Karpas-422 (cell line): Measurements from ENCODE around the gene P2RX1. TPM values are rescaled to one million over a fixed set of nuclear protein-coding genes. Genes with fewer than 3 reads are reported as not detected.
A peak's percentile ranks its signal among the peaks of the same experiment; 100 is the strongest.

Source experiments
- DNase-seq: peaks from one replicate; pipeline ENCODE4 v3.0.0-alpha.2; 2015
- H2AFZ ChIP-seq: fragments of 200-600 bp; sonication (generic); 2 replicates; pipeline ENCODE4 v1.6.1; 2014; ENCODE audit warnings: antibody characterized with exemption, low read length, mixed read lengths
- H3K27ac ChIP-seq: fragments of 200-600 bp; sonication (generic); 2 replicates; pipeline ENCODE4 v1.5.1; 2014; ENCODE audit warnings: mild to moderate bottlenecking, low read length, moderate library complexity
- H3K27me3 ChIP-seq: fragments of 200-600 bp; sonication (generic); 2 replicates; pipeline ENCODE4 v1.6.1; 2014; ENCODE audit warnings: low read length, mixed read lengths
- H3K36me3 ChIP-seq: fragments of 200-600 bp; sonication (generic); 2 replicates; pipeline ENCODE4 v1.6.1; 2014; ENCODE audit warnings: low read length, mixed read lengths; ENCODE audit not compliant: insufficient read depth
- H3K4me1 ChIP-seq: fragments of 200-600 bp; sonication (generic); 2 replicates; pipeline ENCODE4 v1.6.1; 2014; ENCODE audit warnings: mild to moderate bottlenecking, low read length, mixed read lengths
- H3K4me2 ChIP-seq: fragments of 200-600 bp; sonication (generic); 2 replicates; pipeline ENCODE4 v1.6.1; 2014; ENCODE audit warnings: low read length, low read depth, mild to moderate bottlenecking; ENCODE audit not compliant: poor library complexity, severe bottlenecking
- H3K4me3 ChIP-seq: fragments of 200-600 bp; sonication (generic); 2 replicates; pipeline ENCODE4 v1.5.1; 2014; ENCODE audit warnings: mild to moderate bottlenecking, antibody characterized with exemption, low read length, mixed read lengths
- H3K79me2 ChIP-seq: fragments of 200-600 bp; sonication (generic); 2 replicates; pipeline ENCODE4 v1.6.1; 2014; ENCODE audit warnings: mild to moderate bottlenecking, low read length, mixed read lengths
- H3K9ac ChIP-seq: fragments of 200-600 bp; sonication (generic); 2 replicates; pipeline ENCODE4 v1.6.0; 2014; ENCODE audit warnings: low read length
- H3K9me2 ChIP-seq: fragments of 200-600 bp; sonication (generic), shearing (Covaris generic); replicated peaks from 2 replicates; pipeline ENCODE4 v1.6.0; 2014; ENCODE audit warnings: mild to moderate bottlenecking, low read length, moderate library complexity; ENCODE audit not compliant: insufficient read depth
- H3K9me3 ChIP-seq: fragments of 300-700, 200-600 bp; sonication (generic); 2 replicates; pipeline ENCODE4 v1.6.1; 2014; ENCODE audit warnings: low read length, mixed read lengths
- H4K20me1 ChIP-seq: fragments of 200-600 bp; sonication (generic); 2 replicates; pipeline ENCODE4 v1.6.1; 2014; ENCODE audit warnings: mild to moderate bottlenecking, antibody characterized with exemption, low read length, low read depth; ENCODE audit not compliant: insufficient read depth
- total RNA-seq: library from RNA; depleted of rRNA; stranded (reverse); fragments of >200 nt; shearing (Covaris generic); gene quantifications from 2 replicates; pipeline ENCODE4 v1.2.3, GENCODE V29; 2014; ENCODE audit warnings: low replicate concordance

Gene P2RX1
- total RNA-seq, 1 experiment from 2014 or later: not detected

- Histone ChIP-seq H3K79me2 (no peaks in the 10 kb centered on the region), H3K27me3 (no peaks in the 10 kb centered on the region), H2AFZ (no peak overlapping the region), H3K9ac (no peak overlapping the region), H3K27ac (no peak overlapping the region), H3K4me1 (peaks cover 34% of the 10 kb centered on the region), H4K20me1 (peaks cover 11% of the 10 kb centered on the region; the same call in 1 of the 2 replicates), H3K9me3 (no peaks in the 10 kb centered on the region), H3K4me2 (no peak overlapping the region), H3K4me3 (no peak overlapping the region), H3K9me2 (no peaks in the 10 kb centered on the region), H3K36me3 (no peaks in the 10 kb centered on the region)
- no peak for DNase-seq
Measured at GRCh38 chr17:3894188-3894587, 22.1 kb downstream of the P2RX1 start.

DNA sequence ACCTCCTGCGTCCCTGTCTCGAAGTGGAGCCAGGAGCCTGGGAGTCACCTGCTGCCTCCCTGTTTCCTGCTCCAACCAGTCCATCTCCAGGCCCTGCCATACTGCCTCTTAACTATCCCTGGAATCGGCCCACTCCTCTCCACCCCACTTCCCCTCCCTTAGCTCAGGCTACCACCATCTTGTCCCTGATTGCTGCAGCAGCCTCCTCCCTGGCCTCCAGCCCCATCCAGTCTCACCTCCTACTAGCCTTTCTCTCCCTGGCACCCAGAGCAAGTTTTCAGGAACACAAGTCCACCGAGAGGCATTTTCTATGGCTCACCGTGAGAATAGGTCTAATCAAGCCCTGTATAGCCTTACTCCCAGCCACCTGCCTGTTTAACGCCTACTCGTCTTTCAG, 22.5 kb downstream of the P2RX1 start:
- Histone ChIP-seq H3K36me3 (no peaks in the 10 kb centered on the region), H3K9me3 (no peaks in the 10 kb centered on the region), H3K4me3 (no peak overlapping the region; the same call in 1 of the 2 replicates), H4K20me1 (peaks cover 11% of the 10 kb centered on the region; the same call in 1 of the 2 replicates), H3K4me2 (peak overlapping the region; percentile 86), H3K9me2 (no peaks in the 10 kb centered on the region), H3K27ac (no peak overlapping the region), H3K79me2 (no peaks in the 10 kb centered on the region), H3K4me1 (peaks cover 34% of the 10 kb centered on the region), H2AFZ (no peak overlapping the region), H3K27me3 (no peaks in the 10 kb centered on the region), H3K9ac (no peak overlapping the region)
- DNase-seq: no peak

GRCh38 chr17:3893003-3893719, 23.1 kb downstream of the P2RX1 start, which contains the start of gene CAMKK1:
Gene CAMKK1, minus strand, starts transcription at chr17:3893053. Its CDS starts 7,366 bp downstream, at chr17:3885687.
- peak within 1 kb of the TSS; percentile 86 for H2AFZ ChIP-seq
- peak within 1 kb of the TSS; percentile 86 for H3K4me2 ChIP-seq
- H3K27ac ChIP-seq: no peak within 1 kb of the TSS
- H3K9me3 ChIP-seq: no peaks in the 10 kb centered on the region
- H3K9ac ChIP-seq: peak within 1 kb of the TSS; percentile 62
- no peaks in the 10 kb centered on the region for H3K9me2 ChIP-seq
- peak; percentile 96 for DNase-seq
- H3K79me2 ChIP-seq: no peaks in the 10 kb centered on the region
- peaks cover 34% of the 10 kb centered on the region for H3K4me1 ChIP-seq
- peak within 1 kb of the TSS; percentile 74 for H3K4me3 ChIP-seq
- peaks cover 11% of the 10 kb centered on the region; the same call in 1 of the 2 replicates for H4K20me1 ChIP-seq
- no peaks in the 10 kb centered on the region for H3K27me3 ChIP-seq
- H3K36me3 ChIP-seq: no peaks in the 10 kb centered on the region

DNA sequence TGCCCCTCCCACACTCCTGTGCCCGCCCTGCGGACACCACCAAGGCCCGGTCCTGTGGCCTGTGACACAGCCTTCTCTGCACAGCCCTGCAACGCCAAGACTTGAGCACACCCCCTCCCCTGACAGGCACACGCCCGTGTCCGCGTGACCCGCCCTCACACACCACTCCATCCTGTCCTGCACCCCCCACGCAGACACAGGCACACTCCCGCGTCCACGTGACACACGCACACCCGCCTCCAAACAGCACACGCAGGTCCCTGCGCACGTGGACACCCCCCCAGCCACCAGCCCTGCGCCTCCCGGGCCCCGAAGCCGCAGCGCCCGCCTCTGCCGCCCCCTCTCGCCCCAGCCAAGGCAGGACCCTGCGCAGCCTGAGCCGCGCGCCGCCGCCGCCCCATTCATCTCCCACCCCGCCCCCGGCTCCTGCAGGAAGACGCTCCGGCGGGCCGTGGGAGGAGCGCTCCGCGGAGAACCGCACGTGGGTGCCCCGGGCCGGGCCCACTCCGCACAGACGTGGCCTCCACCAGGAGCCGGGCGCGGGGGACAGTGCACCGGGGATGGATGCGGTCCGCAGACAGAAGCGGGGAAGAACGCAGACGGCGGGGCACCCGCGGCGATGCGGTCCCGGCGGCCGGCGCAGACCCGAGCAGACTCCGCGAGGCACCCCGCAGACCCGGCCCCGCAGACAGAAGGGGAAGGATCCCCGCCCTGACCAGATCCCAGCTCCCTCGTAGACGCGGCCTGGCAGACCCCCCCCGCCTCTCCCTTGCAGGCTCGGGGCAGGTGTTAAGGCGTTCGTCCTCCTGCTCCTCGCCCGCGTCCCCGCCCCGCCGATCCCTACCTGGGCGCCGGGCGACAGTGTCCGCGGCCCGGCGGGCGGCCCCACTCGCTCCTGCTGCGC, 23.9 kb downstream of the P2RX1 start:
- H3K4me1 ChIP-seq: peaks cover 34% of the 10 kb centered on the region
- no peaks in the 10 kb centered on the region for H3K27me3 ChIP-seq
- peaks cover 11% of the 10 kb centered on the region; the same call in 1 of the 2 replicates for H4K20me1 ChIP-seq
- H3K27ac ChIP-seq: no peak overlapping the region
- H3K36me3 ChIP-seq: no peaks in the 10 kb centered on the region
- H3K4me2 ChIP-seq: peak overlapping the region; percentile 78
- peak overlapping the region; percentile 67 for H3K4me3 ChIP-seq
- H2AFZ ChIP-seq: peak overlapping the region; percentile 69
- no peaks in the 10 kb centered on the region for H3K9me2 ChIP-seq
- H3K9me3 ChIP-seq: no peaks in the 10 kb centered on the region
- H3K9ac ChIP-seq: peak overlapping the region; percentile 54
- peak; percentile 52 for DNase-seq
- H3K79me2 ChIP-seq: no peaks in the 10 kb centered on the region

DNA sequence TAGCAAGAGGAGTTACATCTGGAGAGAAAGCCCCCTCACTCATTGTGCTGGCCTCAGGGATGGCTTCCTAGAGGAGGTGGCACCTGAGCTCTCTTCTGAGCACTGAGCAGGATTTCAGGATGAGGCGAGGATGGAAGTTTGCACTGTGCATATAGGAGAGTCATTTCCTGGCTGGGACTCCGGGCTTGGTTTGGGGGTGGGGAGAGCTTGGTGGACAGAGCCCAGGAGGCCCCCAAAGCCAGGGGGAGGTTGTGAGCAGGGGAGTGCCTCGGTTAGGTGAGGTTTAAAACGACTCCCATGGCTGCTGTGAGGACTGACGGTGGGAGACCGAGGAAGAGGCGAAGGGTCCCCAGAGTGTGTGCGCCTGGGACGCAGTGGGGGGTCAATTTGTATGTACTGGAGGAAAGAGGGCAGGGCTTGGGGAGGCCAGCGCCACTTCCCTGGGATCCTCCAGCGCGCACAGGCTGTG, 24.6 kb downstream of the P2RX1 start:
- peaks cover 34% of the 10 kb centered on the region for H3K4me1 ChIP-seq
- DNase-seq: no peak
- no peaks in the 10 kb centered on the region for H3K27me3 ChIP-seq
- no peak overlapping the region for H3K4me3 ChIP-seq
- no peak overlapping the region for H2AFZ ChIP-seq
- no peaks in the 10 kb centered on the region for H3K36me3 ChIP-seq
- H3K4me2 ChIP-seq: no peak overlapping the region
- H3K9me3 ChIP-seq: no peaks in the 10 kb centered on the region
- H3K27ac ChIP-seq: no peak overlapping the region
- H3K9me2 ChIP-seq: no peaks in the 10 kb centered on the region
- no peak overlapping the region for H3K9ac ChIP-seq
- H4K20me1 ChIP-seq: peaks cover 11% of the 10 kb centered on the region; the same call in 1 of the 2 replicates
- H3K79me2 ChIP-seq: no peaks in the 10 kb centered on the region

GRCh38 chr17:3890878-3891219, 25.4 kb downstream of the P2RX1 start:
- H3K9ac ChIP-seq: no peak overlapping the region
- H2AFZ ChIP-seq: no peak overlapping the region
- no peak overlapping the region for H3K27ac ChIP-seq
- no peak for DNase-seq
- peaks cover 34% of the 10 kb centered on the region for H3K4me1 ChIP-seq
- no peaks in the 10 kb centered on the region for H3K9me2 ChIP-seq
- H4K20me1 ChIP-seq: peaks cover 11% of the 10 kb centered on the region; the same call in 1 of the 2 replicates
- H3K27me3 ChIP-seq: no peaks in the 10 kb centered on the region
- no peaks in the 10 kb centered on the region for H3K9me3 ChIP-seq
- no peaks in the 10 kb centered on the region for H3K36me3 ChIP-seq
- H3K4me2 ChIP-seq: no peak overlapping the region
- no peaks in the 10 kb centered on the region for H3K79me2 ChIP-seq
- no peak overlapping the region for H3K4me3 ChIP-seq

GRCh38 chr17:3890082-3890877, 26.0 kb downstream of the P2RX1 start:
- H3K4me2 ChIP-seq: peak overlapping the region; percentile 17
- H3K9ac ChIP-seq: peak overlapping the region; percentile 35; the same call in 1 of the 2 replicates
- DNase-seq: peak; percentile 71
- no peak overlapping the region for H3K4me3 ChIP-seq
- no peak overlapping the region for H2AFZ ChIP-seq
- no peaks in the 10 kb centered on the region for H3K9me3 ChIP-seq
- H3K27ac ChIP-seq: no peak overlapping the region
- no peaks in the 10 kb centered on the region for H3K27me3 ChIP-seq
- peaks cover 11% of the 10 kb centered on the region; the same call in 1 of the 2 replicates for H4K20me1 ChIP-seq
- H3K36me3 ChIP-seq: no peaks in the 10 kb centered on the region
- no peaks in the 10 kb centered on the region for H3K79me2 ChIP-seq
- peaks cover 34% of the 10 kb centered on the region for H3K4me1 ChIP-seq
- no peaks in the 10 kb centered on the region for H3K9me2 ChIP-seq
